Stromal cell of bone marrow (primary cell): ENCODE measurements around the gene GFOD1.
"Not testable (repeated sequence)": the region's sequence is repeated elsewhere in the genome, so short reads cannot be mapped to it uniquely, and the experiment has no call there.

Source experiments
- DNase-seq: peaks from one replicate; pipeline ENCODE4 v3.0.0-alpha.2; 2012; ENCODE audit warnings: low read depth

The GFOD1 gene

GRCh38 chr6:13441778-13442177, 45.6 kb downstream of the GFOD1 start:
- no peak for DNase-seq

- no peak for DNase-seq
These were observed 47.8 kb downstream of the GFOD1 start for GRCh38 chr6:13439644-13440043.

- no peak for DNase-seq
These were observed 49.3 kb downstream of the GFOD1 start for GRCh38 chr6:13438126-13438525.

- DNase-seq = no peak
These were observed 50.0 kb downstream of the GFOD1 start for GRCh38 chr6:13437218-13437996.

- DNase-seq = no peak
These were observed 50.8 kb downstream of the GFOD1 start for GRCh38 chr6:13436399-13437217.

GRCh38 chr6:13435477-13436246, 51.7 kb downstream of the GFOD1 start:
- DNase-seq = no peak

- no peak for DNase-seq
These were observed 52.6 kb downstream of the GFOD1 start for GRCh38 chr6:13434777-13435176.

GRCh38 chr6:13434135-13434775, 53.1 kb downstream of the GFOD1 start:
- not testable (repeated sequence) for DNase-seq

GRCh38 chr6:13433709-13434121, 53.7 kb downstream of the GFOD1 start:
- DNase-seq = no peak

GRCh38 chr6:13432526-13433184, 54.7 kb downstream of the GFOD1 start:
- no peak for DNase-seq

GRCh38 chr6:13431861-13432465, 55.4 kb downstream of the GFOD1 start:
- no peak for DNase-seq

GRCh38 chr6:13431059-13431656, 56.2 kb downstream of the GFOD1 start:
- DNase-seq = no peak

- DNase-seq = no peak
These were observed 58.0 kb downstream of the GFOD1 start for GRCh38 chr6:13429406-13429753.

- no peak for DNase-seq
These were observed 58.6 kb downstream of the GFOD1 start for GRCh38 chr6:13428583-13429405.

- DNase-seq = no peak
These were observed 59.4 kb downstream of the GFOD1 start for GRCh38 chr6:13427801-13428582.

- no peak for DNase-seq
These were observed 60.1 kb downstream of the GFOD1 start for GRCh38 chr6:13427316-13427715.

- peak; percentile 30 for DNase-seq
These were observed 61.2 kb downstream of the GFOD1 start for GRCh38 chr6:13425943-13426931.
